Body of pancreas (tissue), 4 donors: ENCODE measurements around the gene RPA1.

ENCODE experiments used
- POLR2A ChIP-seq, 3 donors: fragments of 450-650 bp; IDR thresholded peaks; one replicate each; pipeline ENCODE4 v1.6.1; 2016; ENCODE audit warnings: antibody characterized with exemption in 3 of 3, mild to moderate bottlenecking in 2 of 3
- TF ChIP-seq, protein P1 (sequence below), 7 experiments: fragments of 450-650 bp in 4 of 7; fragments of 200-600 bp in 3 of 7; sonication (generic) in 3 of 7; IDR thresholded peaks; one replicate each; pipeline ENCODE4 v1.5.1; 2016 to 2019; ENCODE audit warnings: antibody characterized with exemption in 7 of 7

GRCh38 chr17:1865252-1866037 is 35.6 kb downstream of the RPA1 start:
- TF ChIP-seq, protein P1, sequence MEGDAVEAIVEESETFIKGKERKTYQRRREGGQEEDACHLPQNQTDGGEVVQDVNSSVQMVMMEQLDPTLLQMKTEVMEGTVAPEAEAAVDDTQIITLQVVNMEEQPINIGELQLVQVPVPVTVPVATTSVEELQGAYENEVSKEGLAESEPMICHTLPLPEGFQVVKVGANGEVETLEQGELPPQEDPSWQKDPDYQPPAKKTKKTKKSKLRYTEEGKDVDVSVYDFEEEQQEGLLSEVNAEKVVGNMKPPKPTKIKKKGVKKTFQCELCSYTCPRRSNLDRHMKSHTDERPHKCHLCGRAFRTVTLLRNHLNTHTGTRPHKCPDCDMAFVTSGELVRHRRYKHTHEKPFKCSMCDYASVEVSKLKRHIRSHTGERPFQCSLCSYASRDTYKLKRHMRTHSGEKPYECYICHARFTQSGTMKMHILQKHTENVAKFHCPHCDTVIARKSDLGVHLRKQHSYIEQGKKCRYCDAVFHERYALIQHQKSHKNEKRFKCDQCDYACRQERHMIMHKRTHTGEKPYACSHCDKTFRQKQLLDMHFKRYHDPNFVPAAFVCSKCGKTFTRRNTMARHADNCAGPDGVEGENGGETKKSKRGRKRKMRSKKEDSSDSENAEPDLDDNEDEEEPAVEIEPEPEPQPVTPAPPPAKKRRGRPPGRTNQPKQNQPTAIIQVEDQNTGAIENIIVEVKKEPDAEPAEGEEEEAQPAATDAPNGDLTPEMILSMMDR (IDR thresholded peaks at IDR 0.05) = peak; percentile 47 to 79 (median 64)
- TF ChIP-seq POLR2A (IDR thresholded peaks at IDR 0.05) = no peak
